H9 (cell line): ENCODE measurements around the gene CAPSL. TPM values are rescaled to one million over a fixed set of nuclear protein-coding genes. Genes with fewer than 3 reads are reported as not detected.

Source experiments
- DNase-seq: peaks from one replicate; pipeline ENCODE4 v3.0.0-alpha.2; 2017
- H2AFZ ChIP-seq: one replicate; pipeline ENCODE4 v1.6.1; 2013; ENCODE audit warnings: mild to moderate bottlenecking, low read length, control low read depth, moderate library complexity
- H2AK5ac ChIP-seq: 2 replicates; pipeline ENCODE4 v1.6.1; 2013; ENCODE audit warnings: low read length, control low read depth, mixed read lengths; ENCODE audit not compliant: insufficient read length
- H2BK120ac ChIP-seq: one replicate; pipeline ENCODE4 v1.6.1; 2013; ENCODE audit warnings: low read depth, mild to moderate bottlenecking, low read length, control low read depth, inconsistent platforms; ENCODE audit not compliant: poor library complexity, severe bottlenecking
- H2BK12ac ChIP-seq: 2 replicates; pipeline ENCODE4 v1.6.1; 2013; ENCODE audit warnings: low read length, control low read depth, mixed read lengths, low read depth; ENCODE audit not compliant: insufficient read length
- H2BK15ac ChIP-seq: 2 replicates; pipeline ENCODE4 v1.6.1; 2013; ENCODE audit warnings: low read depth, low read length, control low read depth
- H2BK20ac ChIP-seq: one replicate; pipeline ENCODE4 v1.6.1; 2013; ENCODE audit warnings: low read depth, mild to moderate bottlenecking, low read length, control low read depth, inconsistent platforms; ENCODE audit not compliant: poor library complexity, severe bottlenecking
- H2BK5ac ChIP-seq: 2 replicates; pipeline ENCODE4 v1.6.1; 2013; ENCODE audit warnings: low read length, control low read depth, mixed read lengths; ENCODE audit not compliant: insufficient read length
- H3K14ac ChIP-seq: 2 replicates; pipeline ENCODE4 v1.6.1; 2013; ENCODE audit warnings: low read length, control low read depth; ENCODE audit not compliant: insufficient read depth
- H3K18ac ChIP-seq: 2 replicates; pipeline ENCODE4 v1.6.1; 2013; ENCODE audit warnings: low read depth, mild to moderate bottlenecking, mixed read lengths, low read length, control low read depth; ENCODE audit not compliant: insufficient read length
- H3K23ac ChIP-seq: 2 replicates; pipeline ENCODE4 v1.6.1; 2013; ENCODE audit warnings: low read length, control low read depth, mixed read lengths, low read depth; ENCODE audit not compliant: insufficient read length
- H3K23me2 ChIP-seq: 2 replicates; pipeline ENCODE4 v1.6.1; 2013; ENCODE audit warnings: low read depth, mild to moderate bottlenecking, mixed read lengths, low read length, control low read depth; ENCODE audit not compliant: insufficient read length, poor library complexity, severe bottlenecking
- H3K27ac ChIP-seq: 2 replicates; pipeline ENCODE4 v1.5.1; 2013; ENCODE audit warnings: low read length, control low read depth, mixed read lengths, low read depth; ENCODE audit not compliant: insufficient read length
- H3K27me3 ChIP-seq: 2 replicates; pipeline ENCODE4 v1.6.1; 2013; ENCODE audit warnings: low read length, control low read depth, inconsistent platforms; ENCODE audit not compliant: insufficient read depth
- H3K4ac ChIP-seq: 2 replicates; pipeline ENCODE4 v1.6.1; 2013; ENCODE audit warnings: low read depth, mild to moderate bottlenecking, control low read depth, inconsistent platforms, low read length, moderate library complexity
- H3K4me1 ChIP-seq: 2 replicates; pipeline ENCODE4 v1.6.1; 2013; ENCODE audit warnings: low read length, control low read depth, inconsistent platforms; ENCODE audit not compliant: insufficient read depth
- H3K4me2 ChIP-seq: 2 replicates; pipeline ENCODE4 v1.6.1; 2013; ENCODE audit warnings: low read length, control low read depth, mixed read lengths; ENCODE audit not compliant: insufficient read length, insufficient read depth
- H3K56ac ChIP-seq: 2 replicates; pipeline ENCODE4 v1.6.1; 2013; ENCODE audit warnings: low read depth, mild to moderate bottlenecking, mixed read lengths, low read length, control low read depth; ENCODE audit not compliant: insufficient read length
- H3K79me1 ChIP-seq: 2 replicates; pipeline ENCODE4 v1.6.1; 2013; ENCODE audit warnings: low read depth, mild to moderate bottlenecking, moderate library complexity, low read length, control low read depth, inconsistent platforms; ENCODE audit not compliant: insufficient read depth, poor library complexity, severe bottlenecking
- H3K79me2 ChIP-seq: 2 replicates; pipeline ENCODE4 v1.6.1; 2013; ENCODE audit warnings: low read length, control low read depth, inconsistent platforms; ENCODE audit not compliant: insufficient read depth
- H3K9ac ChIP-seq: 2 replicates; pipeline ENCODE4 v1.6.1; 2013; ENCODE audit warnings: low read length, control low read depth, mixed read lengths; ENCODE audit not compliant: insufficient read length; ENCODE audit errors: extremely low read depth
- H3K9me3 ChIP-seq: one replicate; pipeline ENCODE4 v1.6.1; 2013; ENCODE audit warnings: low read depth, low read length, inconsistent platforms; ENCODE audit not compliant: control insufficient read depth
- H3T11ph ChIP-seq: one replicate; pipeline ENCODE4 v1.6.1; 2013; ENCODE audit warnings: mild to moderate bottlenecking, low read length, control low read depth, inconsistent platforms
- H4K20me1 ChIP-seq: one replicate; pipeline ENCODE4 v1.6.1; 2013; ENCODE audit not compliant: control insufficient read depth, insufficient read length, insufficient read depth
- H4K5ac ChIP-seq: 2 replicates; pipeline ENCODE4 v1.6.1; 2013; ENCODE audit warnings: low read depth, mild to moderate bottlenecking, mixed read lengths, low read length, control low read depth; ENCODE audit not compliant: insufficient read length
- H4K8ac ChIP-seq: replicated peaks from 2 replicates; pipeline ENCODE4 v1.6.1; 2013; ENCODE audit warnings: low read length, control low read depth, mixed read lengths, low read depth; ENCODE audit not compliant: insufficient read length
- H4K91ac ChIP-seq: 2 replicates; pipeline ENCODE4 v1.6.1; 2013; ENCODE audit warnings: low read depth, mild to moderate bottlenecking, moderate library complexity, mixed read lengths, low read length, control low read depth; ENCODE audit not compliant: insufficient read length
- H3K27ac Mint-ChIP-seq, 3 experiments: 2 replicates in 2 of 3; 3 replicates in 1 of 3; pipeline ENCODE4 v1.8.0; 2020 to 2021; ENCODE audit warnings: mixed read lengths in 3 of 3, mild to moderate bottlenecking in 1 of 3, moderate library complexity in 1 of 3
- H3K27me3 Mint-ChIP-seq: 2 replicates; pipeline ENCODE4 v1.8.0; 2021; ENCODE audit warnings: low read depth, mild to moderate bottlenecking, moderate library complexity, mixed read lengths
- H3K36me3 Mint-ChIP-seq, 3 experiments: 2 replicates in 2 of 3; 3 replicates in 1 of 3; pipeline ENCODE4 v1.8.0; 2020 to 2021; ENCODE audit warnings: low read depth in 3 of 3, mixed read lengths in 3 of 3; ENCODE audit not compliant: insufficient read depth in 1 of 3
- H3K4me1 Mint-ChIP-seq, 2 experiments: 2 replicates each; pipeline ENCODE4 v1.8.0; 2020; ENCODE audit warnings: mixed read lengths in 2 of 2
- H3K4me3 Mint-ChIP-seq, 2 experiments: 2 replicates in 1 of 2; 3 replicates in 1 of 2; pipeline ENCODE4 v1.8.0; 2020 to 2021; ENCODE audit warnings: mild to moderate bottlenecking in 2 of 2, mixed read lengths in 2 of 2, moderate library complexity in 1 of 2
- H3K9me3 Mint-ChIP-seq, 2 experiments: 2 replicates in 1 of 2; 3 replicates in 1 of 2; pipeline ENCODE4 v1.8.0; 2020; ENCODE audit warnings: mild to moderate bottlenecking in 2 of 2, mixed read lengths in 2 of 2, moderate library complexity in 1 of 2
- WGBS: extraction: QIAGEN DNeasy Blood & Tissue Kit; methylation state at CpG from one replicate; pipeline ENCODE4 v1.1.7; 2013; ENCODE audit warnings: missing lambda C conversion rate, low lambda C conversion rate, mixed read lengths; ENCODE audit not compliant: insufficient read length; ENCODE audit errors: extremely low coverage; 5-methylcytosine and 5-hydroxymethylcytosine counted together
- total RNA-seq: library from RNA; stranded (reverse); gene quantifications from 2 replicates; pipeline ENCODE4 v1.2.1, GENCODE V29; 2021
- TF ChIP-seq, protein P1 (sequence below): fragments of 200-600 bp; sonication (generic); conservative IDR thresholded peaks from 3 replicates; pipeline ENCODE4 v1.8.0; 2021; ENCODE audit warnings: antibody characterized with exemption, mild to moderate bottlenecking

The CAPSL gene
- total RNA-seq, 1 experiment from 2014 or later, result not detected

DNA sequence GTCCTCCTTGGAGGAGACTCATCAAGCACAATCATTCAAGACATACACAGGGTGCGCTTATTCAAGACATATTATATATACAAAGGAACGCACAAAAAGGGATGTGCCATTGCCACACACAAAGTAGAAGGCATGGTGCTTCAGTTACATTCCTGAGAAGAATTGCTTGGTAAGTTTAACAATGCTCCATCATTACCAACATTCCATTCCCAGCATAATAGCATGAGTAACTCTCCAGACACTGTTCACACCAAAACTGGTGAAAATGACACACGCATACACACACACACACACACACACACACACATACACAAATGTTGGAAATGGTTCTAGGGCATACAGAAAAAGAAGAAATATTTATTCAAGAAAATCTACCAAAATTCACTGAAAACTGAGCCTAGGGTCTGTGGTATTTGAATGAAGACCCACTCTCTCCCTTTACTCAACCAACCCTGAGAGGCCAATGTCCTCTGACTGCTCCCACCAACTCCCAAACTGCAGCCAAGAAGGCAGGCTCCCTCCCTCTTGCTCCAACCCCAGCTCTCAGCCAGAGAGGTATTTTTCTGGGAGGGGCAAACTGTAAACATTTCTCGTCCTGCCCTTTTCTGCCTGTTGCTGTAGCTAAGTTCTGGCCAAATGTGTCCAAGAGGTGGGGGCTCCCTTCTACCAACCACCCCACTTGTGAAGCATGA is 32.9 kb upstream of the CAPSL start:
- no peak overlapping the region for H3K27ac Mint-ChIP-seq

More for the DNA sequence above, 32.9 kb upstream of the CAPSL start:
- H4K5ac ChIP-seq, result no peak overlapping the region
- no peak overlapping the region for H2BK5ac ChIP-seq
- no peak overlapping the region for H2AK5ac ChIP-seq
- H3K23ac ChIP-seq, result no peak overlapping the region
- H3K18ac ChIP-seq, result no peak overlapping the region
- H4K20me1 ChIP-seq, result no peaks in the 10 kb centered on the region
- WGBS, result no CpG with 5 or more reads among the region's 4 CpGs
- no peak overlapping the region for H3K27ac ChIP-seq
- no peak overlapping the region for H3K14ac ChIP-seq
- H3K9ac ChIP-seq, result no peak overlapping the region
- no peaks in the 10 kb centered on the region for H3K79me1 ChIP-seq
- no peak overlapping the region for H2BK12ac ChIP-seq
- peaks cover 20 to 30% of the 10 kb centered on the region in 2 experiments for H3K9me3 Mint-ChIP-seq
- H3K4me3 Mint-ChIP-seq, result no peak overlapping the region
- H2AFZ ChIP-seq, result no peak overlapping the region
- TF ChIP-seq, protein P1, sequence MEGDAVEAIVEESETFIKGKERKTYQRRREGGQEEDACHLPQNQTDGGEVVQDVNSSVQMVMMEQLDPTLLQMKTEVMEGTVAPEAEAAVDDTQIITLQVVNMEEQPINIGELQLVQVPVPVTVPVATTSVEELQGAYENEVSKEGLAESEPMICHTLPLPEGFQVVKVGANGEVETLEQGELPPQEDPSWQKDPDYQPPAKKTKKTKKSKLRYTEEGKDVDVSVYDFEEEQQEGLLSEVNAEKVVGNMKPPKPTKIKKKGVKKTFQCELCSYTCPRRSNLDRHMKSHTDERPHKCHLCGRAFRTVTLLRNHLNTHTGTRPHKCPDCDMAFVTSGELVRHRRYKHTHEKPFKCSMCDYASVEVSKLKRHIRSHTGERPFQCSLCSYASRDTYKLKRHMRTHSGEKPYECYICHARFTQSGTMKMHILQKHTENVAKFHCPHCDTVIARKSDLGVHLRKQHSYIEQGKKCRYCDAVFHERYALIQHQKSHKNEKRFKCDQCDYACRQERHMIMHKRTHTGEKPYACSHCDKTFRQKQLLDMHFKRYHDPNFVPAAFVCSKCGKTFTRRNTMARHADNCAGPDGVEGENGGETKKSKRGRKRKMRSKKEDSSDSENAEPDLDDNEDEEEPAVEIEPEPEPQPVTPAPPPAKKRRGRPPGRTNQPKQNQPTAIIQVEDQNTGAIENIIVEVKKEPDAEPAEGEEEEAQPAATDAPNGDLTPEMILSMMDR, result no peak
- no peak overlapping the region for H3K56ac ChIP-seq
- no peaks in the 10 kb centered on the region for H3K4me1 Mint-ChIP-seq
- no peak for DNase-seq
- peaks cover 0 to 5% (median 0%) of the 10 kb centered on the region in 3 experiments; a peak in 2 of 7 replicates for H3K36me3 Mint-ChIP-seq
- H3K9me3 ChIP-seq, result no peaks in the 10 kb centered on the region
- H3K4me2 ChIP-seq, result no peak overlapping the region
- no peak overlapping the region for H4K91ac ChIP-seq
- H3K27me3 ChIP-seq, result no peaks in the 10 kb centered on the region
- H3K4me1 ChIP-seq, result no peaks in the 10 kb centered on the region
- H2BK120ac ChIP-seq, result no peak overlapping the region
- H2BK20ac ChIP-seq, result no peak overlapping the region
- H4K8ac ChIP-seq, result no peak overlapping the region
- no peak overlapping the region for H3K4ac ChIP-seq
- H3K23me2 ChIP-seq, result no peaks in the 10 kb centered on the region
- no peak overlapping the region for H2BK15ac ChIP-seq
- H3K79me2 ChIP-seq, result no peaks in the 10 kb centered on the region
- H3K27me3 Mint-ChIP-seq, result peaks cover 5% of the 10 kb centered on the region
- H3T11ph ChIP-seq, result no peak overlapping the region
